Measurements from ENCODE around the gene ATXN10.

GRCh38 chr22:45879552-45879949 is 207.9 kb downstream of the ATXN10 start:
- TF ChIP-seq CTCF (IDR thresholded peaks at IDR 0.05) = no peak
- TF ChIP-seq POLR2A (IDR thresholded peaks at IDR 0.05) = no peak
